Measurements from ENCODE around the gene ATG7. TPM values are rescaled to one million over a fixed set of nuclear protein-coding genes. Genes with fewer than 3 reads are reported as not detected.

ATG7 gene
- total and polyA plus RNA-seq, 4 donors: 7.4 to 53.8 (median 15.6) TPM

DNA sequence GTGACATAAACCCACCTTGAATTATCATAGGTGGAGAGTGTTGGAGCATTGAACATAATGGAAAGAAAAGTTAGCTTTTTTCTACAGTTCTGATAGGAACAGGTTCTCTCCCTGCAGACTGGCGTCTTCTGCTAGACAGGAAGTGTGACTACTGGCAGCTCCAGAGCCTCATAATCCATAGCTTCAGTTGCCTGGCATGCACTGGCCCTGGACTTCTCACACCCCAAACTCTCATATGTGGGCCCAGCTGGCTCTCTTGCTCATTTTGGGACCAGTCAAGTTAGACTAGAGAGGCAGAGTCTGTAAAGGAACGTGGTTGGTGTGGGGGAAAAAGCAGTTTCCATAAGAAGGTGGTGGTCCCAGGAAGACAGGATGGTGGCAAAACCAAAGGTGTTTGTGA lies 191.4 kb downstream of the ATG7 start:
- TF ChIP-seq, protein P1, sequence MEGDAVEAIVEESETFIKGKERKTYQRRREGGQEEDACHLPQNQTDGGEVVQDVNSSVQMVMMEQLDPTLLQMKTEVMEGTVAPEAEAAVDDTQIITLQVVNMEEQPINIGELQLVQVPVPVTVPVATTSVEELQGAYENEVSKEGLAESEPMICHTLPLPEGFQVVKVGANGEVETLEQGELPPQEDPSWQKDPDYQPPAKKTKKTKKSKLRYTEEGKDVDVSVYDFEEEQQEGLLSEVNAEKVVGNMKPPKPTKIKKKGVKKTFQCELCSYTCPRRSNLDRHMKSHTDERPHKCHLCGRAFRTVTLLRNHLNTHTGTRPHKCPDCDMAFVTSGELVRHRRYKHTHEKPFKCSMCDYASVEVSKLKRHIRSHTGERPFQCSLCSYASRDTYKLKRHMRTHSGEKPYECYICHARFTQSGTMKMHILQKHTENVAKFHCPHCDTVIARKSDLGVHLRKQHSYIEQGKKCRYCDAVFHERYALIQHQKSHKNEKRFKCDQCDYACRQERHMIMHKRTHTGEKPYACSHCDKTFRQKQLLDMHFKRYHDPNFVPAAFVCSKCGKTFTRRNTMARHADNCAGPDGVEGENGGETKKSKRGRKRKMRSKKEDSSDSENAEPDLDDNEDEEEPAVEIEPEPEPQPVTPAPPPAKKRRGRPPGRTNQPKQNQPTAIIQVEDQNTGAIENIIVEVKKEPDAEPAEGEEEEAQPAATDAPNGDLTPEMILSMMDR (IDR thresholded peaks at IDR 0.05; ENCODE audit: low read depth, low read length, missing input control): no peak
- no peak for TF ChIP-seq HNF4A (conservative IDR thresholded peaks at IDR 0.05)
- TF ChIP-seq SP1 (IDR thresholded peaks at IDR 0.05): no peak
- TF ChIP-seq GABPA (IDR thresholded peaks at IDR 0.05 in 1 of 2, conservative IDR thresholded peaks at IDR 0.05 in 1 of 2): no peak
- no peak for TF ChIP-seq TAF1 (conservative IDR thresholded peaks at IDR 0.05)
- TF ChIP-seq RAD21 (IDR thresholded peaks at IDR 0.05): no peak
- no peak for TF ChIP-seq YY1 (IDR thresholded peaks at IDR 0.05)
- no peak for TF ChIP-seq FOXA2 (IDR thresholded peaks at IDR 0.05)
- no peak for TF ChIP-seq FOXA1 (IDR thresholded peaks at IDR 0.05)
- TF ChIP-seq, protein P2, sequence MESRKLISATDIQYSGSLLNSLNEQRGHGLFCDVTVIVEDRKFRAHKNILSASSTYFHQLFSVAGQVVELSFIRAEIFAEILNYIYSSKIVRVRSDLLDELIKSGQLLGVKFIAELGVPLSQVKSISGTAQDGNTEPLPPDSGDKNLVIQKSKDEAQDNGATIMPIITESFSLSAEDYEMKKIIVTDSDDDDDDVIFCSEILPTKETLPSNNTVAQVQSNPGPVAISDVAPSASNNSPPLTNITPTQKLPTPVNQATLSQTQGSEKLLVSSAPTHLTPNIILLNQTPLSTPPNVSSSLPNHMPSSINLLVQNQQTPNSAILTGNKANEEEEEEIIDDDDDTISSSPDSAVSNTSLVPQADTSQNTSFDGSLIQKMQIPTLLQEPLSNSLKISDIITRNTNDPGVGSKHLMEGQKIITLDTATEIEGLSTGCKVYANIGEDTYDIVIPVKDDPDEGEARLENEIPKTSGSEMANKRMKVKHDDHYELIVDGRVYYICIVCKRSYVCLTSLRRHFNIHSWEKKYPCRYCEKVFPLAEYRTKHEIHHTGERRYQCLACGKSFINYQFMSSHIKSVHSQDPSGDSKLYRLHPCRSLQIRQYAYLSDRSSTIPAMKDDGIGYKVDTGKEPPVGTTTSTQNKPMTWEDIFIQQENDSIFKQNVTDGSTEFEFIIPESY (IDR thresholded peaks at IDR 0.05): no peak
- TF ChIP-seq EGR1 (IDR thresholded peaks at IDR 0.05; ENCODE audit: low read depth in 2 of 2): no peak
- TF ChIP-seq RXRA (IDR thresholded peaks at IDR 0.05): no peak
- TF ChIP-seq, protein P3, sequence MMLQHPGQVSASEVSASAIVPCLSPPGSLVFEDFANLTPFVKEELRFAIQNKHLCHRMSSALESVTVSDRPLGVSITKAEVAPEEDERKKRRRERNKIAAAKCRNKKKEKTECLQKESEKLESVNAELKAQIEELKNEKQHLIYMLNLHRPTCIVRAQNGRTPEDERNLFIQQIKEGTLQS (IDR thresholded peaks at IDR 0.05): no peak
- TF ChIP-seq, protein P4, sequence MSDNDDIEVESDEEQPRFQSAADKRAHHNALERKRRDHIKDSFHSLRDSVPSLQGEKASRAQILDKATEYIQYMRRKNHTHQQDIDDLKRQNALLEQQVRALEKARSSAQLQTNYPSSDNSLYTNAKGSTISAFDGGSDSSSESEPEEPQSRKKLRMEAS (IDR thresholded peaks at IDR 0.05): no peak
- TF ChIP-seq, protein P5, sequence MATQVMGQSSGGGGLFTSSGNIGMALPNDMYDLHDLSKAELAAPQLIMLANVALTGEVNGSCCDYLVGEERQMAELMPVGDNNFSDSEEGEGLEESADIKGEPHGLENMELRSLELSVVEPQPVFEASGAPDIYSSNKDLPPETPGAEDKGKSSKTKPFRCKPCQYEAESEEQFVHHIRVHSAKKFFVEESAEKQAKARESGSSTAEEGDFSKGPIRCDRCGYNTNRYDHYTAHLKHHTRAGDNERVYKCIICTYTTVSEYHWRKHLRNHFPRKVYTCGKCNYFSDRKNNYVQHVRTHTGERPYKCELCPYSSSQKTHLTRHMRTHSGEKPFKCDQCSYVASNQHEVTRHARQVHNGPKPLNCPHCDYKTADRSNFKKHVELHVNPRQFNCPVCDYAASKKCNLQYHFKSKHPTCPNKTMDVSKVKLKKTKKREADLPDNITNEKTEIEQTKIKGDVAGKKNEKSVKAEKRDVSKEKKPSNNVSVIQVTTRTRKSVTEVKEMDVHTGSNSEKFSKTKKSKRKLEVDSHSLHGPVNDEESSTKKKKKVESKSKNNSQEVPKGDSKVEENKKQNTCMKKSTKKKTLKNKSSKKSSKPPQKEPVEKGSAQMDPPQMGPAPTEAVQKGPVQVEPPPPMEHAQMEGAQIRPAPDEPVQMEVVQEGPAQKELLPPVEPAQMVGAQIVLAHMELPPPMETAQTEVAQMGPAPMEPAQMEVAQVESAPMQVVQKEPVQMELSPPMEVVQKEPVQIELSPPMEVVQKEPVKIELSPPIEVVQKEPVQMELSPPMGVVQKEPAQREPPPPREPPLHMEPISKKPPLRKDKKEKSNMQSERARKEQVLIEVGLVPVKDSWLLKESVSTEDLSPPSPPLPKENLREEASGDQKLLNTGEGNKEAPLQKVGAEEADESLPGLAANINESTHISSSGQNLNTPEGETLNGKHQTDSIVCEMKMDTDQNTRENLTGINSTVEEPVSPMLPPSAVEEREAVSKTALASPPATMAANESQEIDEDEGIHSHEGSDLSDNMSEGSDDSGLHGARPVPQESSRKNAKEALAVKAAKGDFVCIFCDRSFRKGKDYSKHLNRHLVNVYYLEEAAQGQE (IDR thresholded peaks at IDR 0.05): no peak
- TF ChIP-seq JUND (IDR thresholded peaks at IDR 0.05): no peak
- TF ChIP-seq NR2F2 (IDR thresholded peaks at IDR 0.05): no peak

More for the DNA sequence above, 191.4 kb downstream of the ATG7 start:
- Histone ChIP-seq H3K4me1 (ENCODE audit: control insufficient read depth in 4 of 4, insufficient read depth in 4 of 4, low read length in 3 of 4) (no peaks in the 10 kb centered on the region), H3K27ac (ENCODE audit: low read depth in 1 of 2, low read length in 2 of 2) (no peak overlapping the region), H3K9me3 (ENCODE audit: control insufficient read depth in 4 of 4, low read length in 3 of 4) (no peaks in the 10 kb centered on the region), H3K9ac (ENCODE audit: low read depth in 1 of 2, low read length in 2 of 2) (no peak overlapping the region), H3K4me3 (ENCODE audit: low read depth in 1 of 3, low read length in 3 of 3) (no peak overlapping the region), H3K27me3 (ENCODE audit: control insufficient read depth in 4 of 4, insufficient read depth in 4 of 4, low read length in 3 of 4) (no peaks in the 10 kb centered on the region), H3K36me3 (ENCODE audit: control insufficient read depth in 4 of 4, insufficient read depth in 3 of 4, low read depth in 1 of 4, low read length in 3 of 4) (peaks cover 0 to 2% (median 0%) of the 10 kb centered on the region in 4 donors)
- no peak for DNase-seq (ENCODE audit: low spot score)
- whole genome bisulfite sequencing: 92% methylated on average over 2 of the region's 2 CpGs
